GM12875 (cell line): ENCODE data around the gene PDLIM7.

Experiments used
- H3K4me3 ChIP-seq: one replicate; pipeline ENCODE4 v1.5.1; 2011; ENCODE audit warnings: low read depth, low read length, control low read depth
- CTCF ChIP-seq: IDR thresholded peaks from 2 replicates; pipeline ENCODE4 v1.5.1; 2011; ENCODE audit warnings: low read depth, mild to moderate bottlenecking, control low read depth, inconsistent platforms, low read length, moderate library complexity, borderline replicate concordance; ENCODE audit not compliant: insufficient read depth

PDLIM7 gene

GRCh38 chr5:177504086-177505056, 7.0 kb upstream of the PDLIM7 start:
- no peak for TF ChIP-seq CTCF
- no peak overlapping the region for H3K4me3 ChIP-seq

GRCh38 chr5:177503351-177504085, 6.1 kb upstream of the PDLIM7 start:
- no peak overlapping the region for H3K4me3 ChIP-seq
- TF ChIP-seq CTCF, result no peak

GRCh38 chr5:177502886-177503285, 5.5 kb upstream of the PDLIM7 start:
- TF ChIP-seq CTCF, result no peak

GRCh38 chr5:177501874-177502678, 4.7 kb upstream of the PDLIM7 start:
- no peak for TF ChIP-seq CTCF
- no peak overlapping the region for H3K4me3 ChIP-seq

More at GRCh38 chr5:177502886-177503285, 5.5 kb upstream of the PDLIM7 start:
- no peak overlapping the region for H3K4me3 ChIP-seq

- H3K4me3 ChIP-seq, result no peak overlapping the region
- peak; percentile 97 for TF ChIP-seq CTCF
Measured at GRCh38 chr5:177500685-177501522, 3.5 kb upstream of the PDLIM7 start.

- no peak for TF ChIP-seq CTCF
- H3K4me3 ChIP-seq, result no peak overlapping the region
Measured at GRCh38 chr5:177499842-177500241, 2.4 kb upstream of the PDLIM7 start.
